HG03064 (cell line): ENCODE data around the gene NELFB.

Source experiments
- ATAC-seq: cut with Tn5 transposase; IDR thresholded peaks from one replicate; pipeline ENCODE4 v1.9.1; 2021; ENCODE audit warnings: low read depth; ENCODE audit not compliant: unreplicated experiment

Gene NELFB

DNA sequence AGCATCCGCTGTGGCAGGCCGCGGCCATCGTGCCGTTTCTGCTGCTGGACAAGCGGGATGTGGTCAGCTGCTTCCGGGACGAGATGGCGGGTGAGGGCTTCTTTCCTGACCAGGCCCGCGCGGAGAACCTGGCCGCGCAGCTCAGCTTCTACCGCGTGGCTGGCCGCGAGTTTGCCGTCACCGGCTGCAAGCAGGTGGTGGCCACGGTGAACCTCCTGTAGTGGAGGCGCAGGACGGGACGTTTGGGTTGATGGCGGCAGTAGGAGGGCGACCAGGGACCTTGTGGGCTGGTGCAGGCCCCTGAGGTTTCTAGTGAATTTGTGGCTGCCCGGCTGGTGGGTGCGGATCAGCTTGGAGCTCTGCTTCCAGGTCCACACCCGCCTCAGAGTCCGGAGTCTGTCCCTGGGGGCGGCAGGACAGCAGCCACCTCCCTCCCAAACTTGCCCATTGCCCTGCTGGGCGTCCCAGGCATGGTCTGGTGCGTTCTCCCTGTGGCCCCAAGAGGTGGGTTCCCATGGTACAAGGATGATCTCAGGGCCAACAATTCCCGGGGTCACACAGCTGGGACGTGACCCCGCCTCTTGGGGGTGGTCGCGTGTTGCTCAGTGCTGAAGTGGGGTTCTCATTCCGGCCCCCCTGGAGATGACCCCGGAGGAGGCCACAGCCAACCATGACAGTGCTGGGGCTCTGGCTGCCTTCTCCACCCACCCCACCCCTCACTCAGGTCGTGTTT, 24.8 kb downstream of the NELFB start:
- ATAC-seq, result no peak

GRCh38 chr9:137280474-137281344, 25.6 kb downstream of the NELFB start:
- no peak for ATAC-seq

- no peak for ATAC-seq
Observed at GRCh38 chr9:137281345-137282116, 26.4 kb downstream of the NELFB start.

- ATAC-seq, result no peak
Observed at GRCh38 chr9:137286975-137287383, 31.9 kb downstream of the NELFB start.

DNA sequence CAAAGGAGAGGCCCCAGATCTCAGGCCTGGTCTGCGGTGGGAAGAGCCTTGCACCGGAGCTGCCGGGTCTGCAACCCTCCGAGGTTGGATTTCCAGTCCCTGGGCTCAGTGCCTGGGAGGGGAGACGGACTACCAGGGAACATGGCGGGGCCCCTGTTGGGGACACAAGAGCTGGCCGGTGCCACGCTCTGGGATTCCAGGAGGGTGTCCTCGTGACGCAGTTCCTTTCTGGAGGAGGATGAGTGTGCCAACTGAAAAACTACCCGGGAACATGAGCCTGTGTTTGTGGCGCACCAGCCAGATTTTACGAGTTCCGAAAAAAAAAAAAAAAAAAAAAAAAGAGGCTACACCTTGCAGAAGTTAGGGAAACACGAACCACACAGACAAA, 38.0 kb downstream of the NELFB start:
- ATAC-seq, result no peak

- no peak for ATAC-seq
Observed at GRCh38 chr9:137293482-137294090, 38.5 kb downstream of the NELFB start.

DNA sequence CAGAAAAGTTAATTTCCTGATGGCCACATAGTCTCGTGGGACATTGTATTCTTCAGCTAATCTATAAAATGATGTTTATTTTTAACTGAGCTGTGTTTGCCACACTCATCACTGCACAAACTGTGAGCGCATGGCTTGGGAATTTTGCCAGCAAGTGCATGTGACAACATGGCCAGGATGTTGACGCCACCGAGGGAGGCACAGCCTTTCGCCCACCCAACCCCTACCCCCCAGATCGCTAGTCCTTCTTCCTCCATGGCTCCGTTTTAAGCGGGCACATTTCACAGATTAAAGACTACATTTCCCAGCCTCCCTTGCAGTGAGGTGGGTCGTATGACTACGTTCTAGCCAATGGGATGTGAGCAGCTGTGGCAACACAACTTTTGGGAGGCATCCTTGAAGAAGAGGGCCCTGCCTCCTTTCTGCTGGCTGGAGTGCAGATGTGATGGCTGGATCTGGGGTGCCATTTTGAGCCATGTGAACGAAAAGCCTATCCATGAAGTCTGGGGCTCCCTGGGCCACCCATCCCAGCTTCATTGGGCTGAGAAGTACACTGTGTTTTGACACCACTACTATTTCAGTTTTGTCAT, 39.1 kb downstream of the NELFB start:
- ATAC-seq, result no peak

DNA sequence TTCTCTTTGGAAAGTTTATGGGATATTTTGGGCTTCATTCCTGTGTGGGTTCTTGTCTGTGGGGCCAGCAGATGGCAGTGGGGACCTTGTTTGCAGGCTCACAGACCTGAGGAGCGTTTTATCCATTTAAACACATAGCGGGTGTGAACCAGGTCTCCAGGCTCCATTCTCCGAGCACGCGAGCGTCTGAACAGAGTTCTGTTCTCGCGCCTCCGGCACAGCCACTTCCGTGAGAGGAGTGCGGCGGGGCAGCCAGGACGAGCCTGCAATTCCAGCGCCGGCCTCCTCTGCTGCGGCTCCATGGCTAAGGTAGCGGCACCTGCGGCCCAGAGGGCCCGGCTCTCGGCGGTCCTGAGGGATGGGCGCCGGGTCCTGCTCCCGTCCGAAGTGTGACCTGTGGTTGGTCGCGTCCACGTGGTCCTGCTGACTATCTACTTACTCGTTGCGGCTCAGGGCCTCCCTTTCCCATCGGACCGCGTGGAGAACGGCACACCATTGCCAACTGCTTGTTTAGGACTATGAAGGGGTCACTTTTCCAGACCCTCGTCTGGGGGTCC, 39.6 kb downstream of the NELFB start:
- ATAC-seq, result no peak

DNA sequence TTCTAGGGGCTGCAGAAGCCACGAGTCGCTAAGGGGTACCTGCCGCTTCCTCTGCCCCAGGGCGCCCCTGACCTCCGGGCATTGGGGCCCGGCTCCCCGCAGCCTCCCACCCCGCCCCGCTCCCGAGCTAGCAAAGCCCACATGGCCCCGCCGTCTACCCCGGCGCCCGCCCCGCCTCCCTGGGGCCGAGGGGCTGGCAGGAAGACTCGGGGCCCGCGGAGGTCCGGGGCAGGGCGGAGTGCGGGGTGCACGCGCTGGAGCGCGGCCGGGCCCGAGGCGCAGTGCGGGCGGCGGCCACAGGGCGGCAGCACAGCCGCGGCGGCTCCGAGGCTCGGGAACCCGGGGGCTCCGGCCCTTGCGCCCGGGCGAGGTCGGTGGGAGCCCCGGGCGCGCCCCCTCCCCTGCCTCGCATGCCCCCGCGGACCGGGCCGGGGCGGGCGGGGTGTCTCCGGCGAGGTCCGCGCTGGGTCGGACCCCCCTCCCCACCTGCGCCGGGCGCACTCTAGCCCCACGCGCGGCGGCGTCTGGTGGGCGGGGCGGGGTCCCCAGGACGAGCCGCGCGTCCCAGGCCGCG, 40.2 kb downstream of the NELFB start:
- ATAC-seq, result no peak

DNA sequence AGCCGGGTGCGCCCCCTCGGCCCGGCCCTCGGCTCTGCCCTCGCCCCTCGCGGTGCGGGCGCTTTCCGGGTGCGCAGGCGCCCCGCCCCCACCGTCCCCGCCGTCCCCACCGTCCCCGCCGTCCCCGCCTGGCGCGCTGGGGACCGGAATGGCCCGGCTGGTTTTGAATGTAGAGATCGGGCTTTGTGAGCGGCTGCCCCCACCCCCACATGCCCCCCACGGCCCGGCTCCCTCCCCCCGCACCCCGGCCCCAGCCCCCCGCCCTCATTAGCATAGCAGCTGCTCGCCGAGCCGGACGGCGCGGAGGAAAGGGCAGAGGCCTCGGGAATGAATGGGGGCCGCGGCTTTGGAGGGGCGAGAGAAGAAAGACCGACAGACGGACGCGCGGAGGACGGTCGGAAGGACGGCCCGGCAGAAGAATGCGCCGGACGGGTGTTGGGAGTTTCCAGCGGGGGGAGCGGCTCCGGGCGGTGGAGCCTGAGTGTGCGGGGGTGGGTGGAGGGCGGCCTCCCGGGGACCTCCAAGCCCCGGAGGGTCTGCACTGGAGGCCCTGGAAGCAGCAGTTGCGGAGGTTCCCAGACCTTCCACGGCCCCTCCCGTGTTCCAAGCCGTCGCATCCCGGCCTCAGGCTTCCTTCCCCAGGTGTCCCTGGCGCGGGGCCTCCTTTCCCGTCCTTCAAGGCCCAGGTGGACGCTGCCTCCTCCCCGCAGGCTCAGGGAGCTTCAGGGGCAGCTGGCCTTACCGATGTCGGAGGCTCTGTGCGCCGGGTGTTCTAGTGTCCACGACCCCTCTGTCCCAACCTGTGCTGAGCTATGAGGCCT, 40.9 kb downstream of the NELFB start:
- no peak for ATAC-seq

DNA sequence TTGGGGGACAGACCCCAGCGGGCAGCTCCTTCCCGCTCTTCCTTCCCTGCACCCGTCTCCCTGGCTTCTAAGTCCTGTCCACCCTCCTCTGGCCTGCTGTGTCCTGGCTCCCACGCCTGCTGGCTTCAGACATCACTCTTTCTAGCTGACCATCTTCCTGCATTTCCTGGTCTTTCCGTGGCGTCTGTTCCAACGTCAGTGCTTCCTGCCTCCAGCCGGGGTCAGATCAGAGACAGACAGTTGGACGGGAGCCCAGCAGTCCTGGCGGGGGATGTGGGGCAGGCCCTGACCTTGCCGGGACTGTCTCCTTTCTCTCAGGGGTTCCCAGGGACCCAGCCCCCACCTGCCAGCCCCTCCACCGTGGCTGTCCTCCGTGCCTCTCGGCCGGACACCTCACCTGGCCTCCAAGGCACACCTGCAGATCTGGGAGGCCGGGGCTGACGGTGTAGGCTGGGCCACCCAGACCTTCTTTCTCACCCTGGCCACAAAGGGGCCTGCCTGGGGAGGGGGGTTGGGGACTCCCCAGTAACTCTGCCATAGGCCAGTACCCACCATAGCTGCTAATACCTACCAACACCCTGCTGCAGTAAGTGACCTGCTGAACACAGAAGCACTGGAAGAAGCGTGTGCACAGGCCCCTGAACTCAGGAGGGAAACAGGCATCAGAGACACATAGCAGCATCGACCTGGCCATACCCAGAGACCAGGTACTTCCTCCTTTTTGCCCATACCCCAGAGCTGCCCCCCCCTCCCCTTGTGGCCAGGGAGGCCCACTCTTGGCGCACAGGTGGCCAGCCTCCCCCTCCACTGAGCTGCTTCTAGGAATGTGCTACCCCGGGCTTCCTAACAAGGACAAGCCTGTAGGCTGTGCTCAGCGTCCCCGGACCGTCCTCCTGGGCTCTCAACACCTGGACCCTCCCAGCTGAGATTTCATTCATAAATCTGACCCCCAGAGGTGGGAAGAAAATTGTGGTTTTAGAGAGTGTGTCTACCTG, 41.8 kb downstream of the NELFB start:
- no peak for ATAC-seq

- no peak for ATAC-seq
Observed at GRCh38 chr9:137297966-137298365, 42.8 kb downstream of the NELFB start.

GRCh38 chr9:137298401-137299202, 43.5 kb downstream of the NELFB start:
- ATAC-seq, result no peak

- ATAC-seq, result no peak
Observed at GRCh38 chr9:137299203-137299565, 44.1 kb downstream of the NELFB start.

DNA sequence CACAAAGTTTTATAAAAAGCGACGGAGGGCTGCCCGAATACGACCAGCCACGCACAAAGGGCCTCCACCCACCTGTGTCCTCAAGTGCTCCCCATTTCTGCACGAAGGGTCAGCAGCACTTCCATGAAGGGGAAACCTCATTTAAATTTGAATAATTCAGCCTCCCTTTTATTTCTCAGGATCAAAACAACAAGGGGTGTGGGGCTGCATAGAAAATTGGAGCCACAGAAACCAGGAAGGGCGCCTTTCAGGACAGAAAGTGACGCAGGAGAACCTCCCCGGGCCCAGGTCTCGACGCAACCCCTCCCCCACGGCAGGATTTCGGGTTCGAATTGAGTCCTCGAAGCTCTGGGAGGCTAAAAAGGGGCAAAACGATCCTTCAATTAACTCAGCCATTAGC, 44.8 kb downstream of the NELFB start:
- no peak for ATAC-seq

- ATAC-seq, result no peak
Observed at GRCh38 chr9:137300567-137301080, 45.5 kb downstream of the NELFB start.
